ENCODE results near the gene C9orf43. TPM values are rescaled to one million over a fixed set of nuclear protein-coding genes. Genes with fewer than 3 reads are reported as not detected.
A peak's percentile ranks its signal among the peaks of the same experiment; 100 is the strongest.
"Not testable (repeated sequence)": the region's sequence is repeated elsewhere in the genome, so short reads cannot be mapped to it uniquely, and the experiment has no call there.

The C9orf43 gene
- total RNA-seq, 1 donor from 2014 or later, result 1.4 TPM

- peak; percentile 34 for DNase-seq (ENCODE audit: low spot score)
Measured at GRCh38 chr9:113416149-113416721, 5.7 kb downstream of the C9orf43 start.

DNA sequence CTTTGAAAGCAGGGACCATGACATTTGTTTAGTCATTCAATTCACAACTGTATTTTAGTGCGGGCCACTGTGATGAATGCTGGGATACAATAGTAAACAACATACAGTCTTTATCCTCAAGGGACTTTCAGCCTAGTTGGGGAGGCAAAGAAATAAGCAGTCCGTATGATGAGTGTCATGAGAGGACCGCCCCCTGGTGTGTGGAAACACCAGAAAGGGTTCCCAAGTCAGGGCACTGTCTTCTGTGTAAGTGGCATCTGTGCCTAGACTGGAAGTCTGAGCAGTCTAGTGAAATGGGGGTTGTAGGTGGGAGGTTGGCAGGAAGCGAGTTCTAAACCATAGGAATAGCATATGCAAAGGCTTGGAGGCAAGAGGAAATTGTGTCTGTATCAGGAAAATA is 6.8 kb downstream of the C9orf43 start:
- DNase-seq (ENCODE audit: low spot score), result no peak

GRCh38 chr9:113421726-113422125 is 11.2 kb downstream of the C9orf43 start:
- no peak for DNase-seq (ENCODE audit: low spot score)

DNA sequence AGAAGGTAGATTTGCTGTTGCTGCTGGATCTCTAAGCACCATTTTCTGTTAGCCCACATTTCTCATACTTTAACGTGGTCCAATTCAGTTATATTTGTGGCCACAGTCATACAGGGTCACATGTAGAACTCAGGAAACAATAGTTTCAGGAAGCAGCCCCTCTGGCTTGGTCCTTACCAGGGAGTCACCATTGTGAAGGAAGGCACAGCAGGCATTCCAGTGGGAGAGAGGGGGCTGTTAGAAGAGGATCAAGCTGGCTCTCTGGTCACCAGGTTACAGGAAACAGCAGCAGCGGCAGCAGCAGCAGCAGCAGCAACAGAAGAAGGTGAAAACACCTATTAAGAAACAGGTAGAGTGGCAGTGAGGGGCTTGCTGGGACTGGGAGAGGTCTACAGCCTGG is 14.5 kb downstream of the C9orf43 start:
- DNase-seq (ENCODE audit: low spot score), result no peak

- no peak for DNase-seq (ENCODE audit: low spot score)
Measured at GRCh38 chr9:113426701-113427100, 16.2 kb downstream of the C9orf43 start.

- DNase-seq (ENCODE audit: low spot score), result no peak
Measured at GRCh38 chr9:113427629-113428028, 17.1 kb downstream of the C9orf43 start.

- DNase-seq (ENCODE audit: low spot score), result no peak
Measured at GRCh38 chr9:113428062-113428615, 17.6 kb downstream of the C9orf43 start.

- no peak for DNase-seq (ENCODE audit: low spot score)
Measured at GRCh38 chr9:113431191-113431590, 20.6 kb downstream of the C9orf43 start.

DNA sequence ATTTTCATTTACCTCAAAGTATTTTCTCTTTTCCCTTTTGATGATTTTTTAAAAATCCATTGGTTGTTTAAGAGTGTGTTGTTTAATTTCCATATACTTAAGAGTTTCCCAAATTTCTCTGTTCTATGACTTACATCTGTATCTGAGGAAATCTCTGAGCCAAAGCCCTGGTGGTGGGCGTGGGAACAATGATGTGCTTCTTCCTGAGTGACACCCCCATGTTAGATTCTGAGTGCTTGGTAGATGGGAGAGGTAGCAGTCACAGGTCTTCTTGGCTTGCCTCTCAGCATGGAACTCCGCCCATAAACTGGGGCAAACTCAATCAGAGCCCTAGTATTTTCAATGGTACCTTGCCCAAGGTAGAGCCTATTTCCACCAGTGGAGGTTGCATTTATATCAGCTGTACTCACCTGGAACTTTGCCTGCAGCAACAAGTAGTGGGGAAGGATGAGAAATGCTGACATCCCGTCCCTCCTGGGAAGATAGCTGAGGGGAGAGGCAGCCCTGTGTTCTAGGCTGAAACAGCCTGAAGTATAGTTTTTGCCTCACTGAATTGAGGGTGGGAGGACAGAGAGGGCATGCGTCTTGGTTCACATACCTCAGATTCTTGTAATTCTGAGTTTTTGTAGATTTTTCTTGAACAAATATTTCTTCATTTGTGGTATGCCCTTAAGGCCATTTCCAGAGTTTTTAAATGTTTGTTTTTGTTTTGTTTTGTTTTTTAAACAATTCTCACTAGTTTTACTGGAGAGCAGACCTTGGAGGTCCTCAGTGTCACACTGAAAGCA is 26.4 kb downstream of the C9orf43 start:
- no peak for DNase-seq (ENCODE audit: low spot score)

- DNase-seq (ENCODE audit: low spot score), result not testable (repeated sequence)
Measured at GRCh38 chr9:113437716-113438115, 27.2 kb downstream of the C9orf43 start.

DNA sequence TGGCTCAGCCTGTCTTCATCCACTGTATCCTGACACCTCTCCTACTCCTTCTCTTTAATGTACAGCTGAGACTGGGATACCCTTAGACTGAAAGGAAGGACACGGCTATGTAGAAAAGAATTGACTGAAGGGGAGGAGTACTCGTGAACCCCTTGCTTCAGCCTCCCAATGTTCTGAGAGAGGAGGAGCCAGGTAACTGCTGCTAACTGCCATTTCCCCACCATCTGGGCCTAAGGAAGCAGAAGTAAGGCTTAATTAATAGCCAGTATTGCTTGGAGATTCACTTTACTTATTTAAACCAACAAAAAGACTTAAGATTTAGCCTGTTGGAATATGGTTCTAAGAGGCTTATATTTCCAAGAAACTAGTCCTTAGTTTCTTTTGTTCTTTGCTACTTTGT is 34.2 kb downstream of the C9orf43 start:
- DNase-seq (ENCODE audit: low spot score), result no peak

DNA sequence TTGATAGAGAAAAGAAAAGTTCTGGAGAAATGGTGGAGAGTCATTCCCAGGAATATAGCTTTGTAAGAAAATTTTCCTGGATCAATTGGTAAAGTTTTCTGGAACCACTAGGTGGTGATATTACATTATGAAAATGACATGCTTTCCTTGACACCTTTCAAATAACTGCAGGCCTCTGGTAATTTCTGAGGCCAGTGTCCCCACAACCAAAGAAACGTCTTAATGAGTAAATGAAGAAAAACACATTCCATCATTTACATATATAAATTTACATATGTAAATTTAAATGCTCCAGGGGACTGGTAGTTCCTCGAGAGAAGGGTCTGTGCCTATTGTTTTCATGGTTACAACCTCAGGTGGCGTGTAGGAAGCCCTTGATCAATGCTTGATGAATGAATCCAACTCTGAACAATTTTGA is 35.8 kb downstream of the C9orf43 start:
- peak; percentile 72 for DNase-seq (ENCODE audit: low spot score)

- no peak for DNase-seq (ENCODE audit: low spot score)
Measured at GRCh38 chr9:113449376-113449775, 38.8 kb downstream of the C9orf43 start.

DNA sequence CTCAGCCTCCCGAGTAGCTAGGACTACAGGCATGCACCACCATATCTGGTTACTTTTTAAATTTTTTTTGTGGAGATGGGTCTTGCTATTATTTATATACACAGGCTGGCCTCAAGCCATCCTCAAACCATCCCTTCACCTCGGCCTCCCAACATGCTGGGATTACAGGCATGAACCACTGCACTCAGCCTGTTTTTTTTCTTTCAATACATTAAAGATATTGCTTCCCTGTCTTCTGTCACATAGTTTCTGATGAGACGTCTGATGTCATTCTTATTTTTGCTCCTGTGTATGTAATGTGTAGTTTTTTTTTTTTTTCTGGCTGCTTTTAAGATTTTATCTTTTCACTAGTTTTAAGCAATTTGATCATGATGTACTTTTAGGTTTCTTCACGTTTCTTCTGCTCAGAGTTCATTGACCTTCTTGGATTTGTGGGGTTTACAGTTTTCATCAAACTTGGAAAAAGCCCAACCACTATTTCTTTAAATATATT is 41.6 kb downstream of the C9orf43 start:
- peak; percentile 65 for DNase-seq (ENCODE audit: low spot score)

DNA sequence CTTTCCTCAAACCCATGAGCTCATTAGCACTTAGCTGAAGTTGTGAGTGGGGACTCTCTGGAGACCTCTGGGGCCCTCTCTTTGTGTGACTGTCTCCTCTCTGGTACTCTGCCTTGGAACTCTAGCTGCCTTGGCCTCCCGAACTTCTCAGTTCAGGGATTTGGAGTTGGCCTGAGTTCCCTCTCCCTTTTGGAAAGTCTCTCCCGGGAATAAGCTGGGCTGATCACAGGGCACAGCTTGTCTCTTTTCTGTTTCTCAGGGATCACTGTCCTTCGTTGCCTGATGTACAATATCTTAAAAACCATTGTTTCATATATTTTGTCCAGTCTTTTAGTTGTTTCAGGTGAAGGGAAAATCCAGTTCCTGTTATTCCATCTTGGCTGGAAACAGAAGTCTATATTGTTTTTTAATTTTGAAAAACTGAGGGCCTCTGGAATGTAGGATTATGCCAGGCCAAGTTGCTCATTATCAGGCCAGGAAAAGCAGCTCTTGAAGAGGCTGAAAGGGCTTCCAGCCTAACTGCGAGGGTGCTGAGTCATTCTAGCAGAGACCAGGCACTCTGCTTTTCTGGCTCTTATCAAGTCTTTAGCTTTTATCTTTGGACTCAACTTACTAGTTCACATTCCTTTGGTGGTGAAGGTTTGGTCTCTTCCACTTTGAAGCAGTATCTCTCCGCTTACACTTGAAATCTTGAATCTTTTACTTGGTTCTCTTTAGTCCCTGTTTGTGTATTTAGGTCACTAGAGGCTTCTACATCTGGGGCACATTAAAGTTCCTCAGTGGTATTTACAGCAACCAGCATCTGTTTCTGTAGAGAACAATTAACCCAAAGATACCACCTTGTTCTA is 44.6 kb downstream of the C9orf43 start:
- peak; percentile 98 for DNase-seq (ENCODE audit: low spot score)

- peak; percentile 27 for DNase-seq (ENCODE audit: low spot score)
Measured at GRCh38 chr9:113456235-113456634, 45.7 kb downstream of the C9orf43 start.

GRCh38 chr9:113461285-113461684 is 50.7 kb downstream of the C9orf43 start:
- no peak for DNase-seq (ENCODE audit: low spot score)

DNA sequence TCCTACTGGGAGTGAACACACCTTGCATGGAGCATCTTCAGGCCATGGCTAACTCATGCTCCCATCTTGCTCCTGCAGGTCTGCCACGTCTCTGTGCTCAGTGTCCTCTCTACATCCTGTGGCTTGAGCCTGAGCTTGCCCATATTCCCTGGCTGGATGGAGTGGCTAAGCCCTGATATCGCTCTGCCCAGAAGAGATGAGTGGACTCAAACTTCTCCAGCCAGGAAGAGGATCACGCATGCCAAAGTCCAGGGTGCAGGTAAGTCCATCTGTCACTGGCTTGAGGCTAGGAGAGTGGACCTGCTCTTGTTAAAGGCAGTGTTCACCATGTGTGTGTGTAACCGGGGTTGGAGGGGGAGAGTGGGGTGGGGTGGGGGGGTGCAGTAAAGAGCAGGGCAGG is 51.4 kb downstream of the C9orf43 start:
- DNase-seq (ENCODE audit: low spot score), result no peak

GRCh38 chr9:113462781-113463286 is 52.3 kb downstream of the C9orf43 start:
- no peak for DNase-seq (ENCODE audit: low spot score)

- DNase-seq (ENCODE audit: low spot score), result peak; percentile 44
Measured at GRCh38 chr9:113463418-113464285, 53.1 kb downstream of the C9orf43 start, which contains the start of gene RGS3. Gene RGS3 (plus strand): TSS chr9:113463727. CDS start chr9:113463803, 76 bp downstream.

DNA sequence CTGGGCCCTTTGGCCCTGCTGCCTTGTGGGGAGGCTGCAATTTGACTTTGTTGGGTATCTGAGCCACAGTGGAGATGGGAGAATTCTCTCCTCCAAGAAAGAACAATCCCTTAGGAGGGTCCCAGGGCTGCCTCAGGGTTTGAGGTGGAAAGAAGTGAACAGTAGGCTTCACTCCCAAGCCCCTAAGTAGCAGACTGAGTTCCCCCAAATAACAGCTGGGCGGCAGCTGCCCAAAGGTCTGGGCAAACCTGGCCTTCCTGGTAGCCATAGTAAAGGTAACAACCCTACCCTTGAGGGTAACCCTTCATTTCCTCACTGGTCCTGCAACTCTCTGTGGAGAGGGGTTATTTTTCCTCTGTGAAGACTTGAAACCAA is 53.7 kb downstream of the C9orf43 start:
- no peak for DNase-seq (ENCODE audit: low spot score)
